Ovary (tissue), 9 donors: ENCODE measurements around the gene AICDA. TPM values are rescaled to one million over a fixed set of nuclear protein-coding genes. Genes with fewer than 3 reads are reported as not detected.

Experiments
- DNase-seq, 5 donors: peaks; one replicate each; pipeline ENCODE4 v3.0.0-alpha.2; 2019 to 2020
- H3K27ac ChIP-seq, 2 donors: fragments of 200-600 bp; one replicate each; pipeline versions ENCODE4 v1.5.1 to v1.8.0; 2019 to 2022
- H3K27me3 ChIP-seq: fragments of 200-600 bp; one replicate; pipeline ENCODE4 v1.8.0; 2022
- H3K36me3 ChIP-seq: fragments of 200-600 bp; sonication (generic); one replicate; pipeline ENCODE4 v1.5.1; 2019
- H3K4me1 ChIP-seq: one replicate; pipeline ENCODE4 v1.8.1; 2013; ENCODE audit warnings: mild to moderate bottlenecking, moderate library complexity; ENCODE audit not compliant: insufficient read depth
- H3K4me3 ChIP-seq: fragments of 200-600 bp; sonication (generic); one replicate; pipeline ENCODE4 v1.5.1; 2017
- H3K9me3 ChIP-seq, 2 donors: fragments of 200-600 bp in 1 of 2; sonication (generic) in 1 of 2; one replicate each; pipeline versions ENCODE4 v1.5.1 to v1.8.1; 2013 to 2019; ENCODE audit warnings: mild to moderate bottlenecking in 1 of 2, moderate library complexity in 1 of 2
- CTCF ChIP-seq, 3 donors: fragments of 450-650 bp in 2 of 3; fragments of 200-600 bp in 1 of 3; IDR thresholded peaks; one replicate each; pipeline versions ENCODE4 v1.5.1 to v1.8.0; 2016 to 2022; ENCODE audit warnings: antibody characterized with exemption in 3 of 3, mild to moderate bottlenecking in 1 of 3
- EP300 ChIP-seq: sonication (generic); formaldehyde crosslinking; IDR thresholded peaks from one replicate; pipeline ENCODE4 v1.6.1; 2017; ENCODE audit warnings: antibody characterized with exemption
- POLR2A ChIP-seq: fragments of 450-650 bp; IDR thresholded peaks from one replicate; pipeline ENCODE4 v1.6.1; 2017; ENCODE audit warnings: antibody characterized with exemption, mild to moderate bottlenecking, moderate library complexity
- WGBS, 3 donors: extraction: QIAGEN DNeasy Blood & Tissue Kit in 1 of 3; methylation state at CpG; one replicate each; pipeline versions ENCODE4 v1.1.5 to v1.1.7; 2013 to 2017; 5-methylcytosine and 5-hydroxymethylcytosine counted together
- intact Hi-C, 4 donors: fragments of 100-400 bp; cut with DNase I; formaldehyde crosslinking; loops; one replicate each; pipeline versions ENCODE4 v1.11.0 to v1.15.1; 2022 to 2023
- polyA plus RNA-seq, 2 donors: library from polyadenylated mRNA; stranded (reverse); fragments of 200-250 nt in 1 of 2; fragments of 350-450 nt in 1 of 2; fragmentation: Illumina TruSeq in 1 of 2; extraction: RNeasy Lipid Tissue Mini Kit (QIAGEN cat#74804) in 1 of 2; gene quantifications; one replicate each; pipeline ENCODE4 v1.2.3, GENCODE V29; 2013 to 2014
- total RNA-seq, 7 donors: library from RNA; depleted of rRNA in 2 of 7; stranded (reverse); fragments of >200 nt in 2 of 7; fragmentation: NEBNext Ultra II Directional in 3 of 7; extraction: Animal tissue kit (Norgen Biotek cat#: 25700) in 3 of 7; gene quantifications; one replicate each; pipeline versions ENCODE4 v1.1.0 to v1.2.4, GENCODE V29; 2016 to 2023
- donor health status: DM: no; HTN: no; CAD: no; lungs with moderate emphysema.
- donor health status: DM: no; HTN: no; CAD: no.
- donor health status: Bipolar disorder and iron deficiency.
- donor health status: DM: yes; HTN: yes; CAD: no.
- donor health status: DM: no; HTN: no; CAD: no.
- donor health status: DM: yes; HTN: yes; CAD: no.

Gene AICDA
- total and polyA plus RNA-seq, 9 donors = not detected

- WGBS, 3 donors = 82 to 90% (median 89%) methylated on average over 1 of the region's 1 CpG
- no peaks in the 10 kb centered on the region for H3K36me3 ChIP-seq
- H3K9me3 ChIP-seq = no peaks in the 10 kb centered on the region
- no peak for DNase-seq
- no peak overlapping the region for H3K4me3 ChIP-seq
- TF ChIP-seq CTCF (IDR thresholded peaks at IDR 0.05) (no peak), POLR2A (no peak), EP300 (no peak)
- intact Hi-C loops = no loop called here
- no peaks in the 10 kb centered on the region for H3K4me1 ChIP-seq
- no peaks in the 10 kb centered on the region for H3K27me3 ChIP-seq
- no peak overlapping the region for H3K27ac ChIP-seq
Measured at GRCh38 chr12:8642775-8643174, 30.1 kb upstream of the AICDA start.

GRCh38 chr12:8639936-8640335 is 27.3 kb upstream of the AICDA start:
- intact Hi-C loops = no loop called here
- TF ChIP-seq EP300 = no peak
- no peak for TF ChIP-seq CTCF (IDR thresholded peaks at IDR 0.05)
- no peak for TF ChIP-seq POLR2A
- Histone ChIP-seq H3K36me3 (no peaks in the 10 kb centered on the region), H3K4me1 (no peaks in the 10 kb centered on the region), H3K4me3 (no peak overlapping the region), H3K27me3 (no peaks in the 10 kb centered on the region), H3K27ac (no peak overlapping the region), H3K9me3 (no peaks in the 10 kb centered on the region)
- 71 to 85% (median 73%) methylated on average over 2 of the region's 2 CpGs for WGBS, 3 donors
- DNase-seq = no peak

- intact Hi-C loops = no loop called here
- WGBS, 3 donors = 82 to 86% (median 84%) methylated on average over 4 of the region's 4 CpGs
- TF ChIP-seq CTCF (IDR thresholded peaks at IDR 0.05) (no peak), POLR2A (no peak), EP300 (no peak)
Measured at GRCh38 chr12:8638951-8639350, 26.3 kb upstream of the AICDA start.

GRCh38 chr12:8637666-8638065 is 25.0 kb upstream of the AICDA start:
- TF ChIP-seq EP300 = no peak
- no peak for TF ChIP-seq POLR2A
- no peak for TF ChIP-seq CTCF (IDR thresholded peaks at IDR 0.05)
- intact Hi-C loops = no loop called here
- no peak for DNase-seq
- Histone ChIP-seq H3K9me3 (no peaks in the 10 kb centered on the region), H3K4me3 (no peak overlapping the region), H3K36me3 (no peaks in the 10 kb centered on the region), H3K27ac (no peak overlapping the region), H3K4me1 (no peaks in the 10 kb centered on the region), H3K27me3 (no peaks in the 10 kb centered on the region)
- WGBS, 3 donors = 63 to 72% (median 68%) methylated on average over 4 of the region's 4 CpGs

More at GRCh38 chr12:8638951-8639350, 26.3 kb upstream of the AICDA start:
- H3K27ac ChIP-seq = no peak overlapping the region
- H3K36me3 ChIP-seq = no peaks in the 10 kb centered on the region
- no peak for DNase-seq
- no peaks in the 10 kb centered on the region for H3K27me3 ChIP-seq
- no peaks in the 10 kb centered on the region for H3K9me3 ChIP-seq
- H3K4me3 ChIP-seq = no peak overlapping the region
- no peaks in the 10 kb centered on the region for H3K4me1 ChIP-seq

- Histone ChIP-seq H3K27ac (no peak overlapping the region), H3K27me3 (no peaks in the 10 kb centered on the region), H3K9me3 (no peaks in the 10 kb centered on the region), H3K4me3 (no peak overlapping the region), H3K36me3 (no peaks in the 10 kb centered on the region), H3K4me1 (no peaks in the 10 kb centered on the region)
- TF ChIP-seq CTCF (IDR thresholded peaks at IDR 0.05) (no peak), EP300 (no peak), POLR2A (no peak)
- no peak for DNase-seq
- WGBS, 3 donors = 85 to 90% (median 89%) methylated on average over 7 of the region's 7 CpGs
- intact Hi-C loops = no loop called here
Measured at GRCh38 chr12:8637244-8637643, 24.6 kb upstream of the AICDA start.
